DMS153 treated with DMSO at 0.1 percent for 48 hours (cell line): ENCODE data around the gene SKAP1.
A peak's percentile ranks its signal among the peaks of the same experiment; 100 is the strongest.

Source experiments
- DNase-seq: peaks from one replicate; lab custom pipeline; 2025; ENCODE audit not compliant: unreplicated experiment; lab: John Stamatoyannopoulos, UW

Gene SKAP1

GRCh38 chr17:48180842-48181629, 249.0 kb downstream of the SKAP1 start:
- DNase-seq, result no peak

- DNase-seq, result no peak
Measured at GRCh38 chr17:48179071-48179945, 250.7 kb downstream of the SKAP1 start.

- no peak for DNase-seq
Measured at GRCh38 chr17:48178317-48178716, 251.7 kb downstream of the SKAP1 start.

- DNase-seq, result no peak
Measured at GRCh38 chr17:48177816-48178215, 252.2 kb downstream of the SKAP1 start.

- no peak for DNase-seq
Measured at GRCh38 chr17:48176471-48176855, 253.6 kb downstream of the SKAP1 start.

GRCh38 chr17:48175692-48176470, 254.1 kb downstream of the SKAP1 start:
- no peak for DNase-seq

GRCh38 chr17:48174833-48175523, 255.0 kb downstream of the SKAP1 start:
- no peak for DNase-seq

GRCh38 chr17:48173191-48173984, 256.6 kb downstream of the SKAP1 start:
- no peak for DNase-seq

- DNase-seq, result no peak
Measured at GRCh38 chr17:48169926-48170325, 260.1 kb downstream of the SKAP1 start.

GRCh38 chr17:48163809-48164208, 266.2 kb downstream of the SKAP1 start:
- no peak for DNase-seq

- DNase-seq, result no peak
Measured at GRCh38 chr17:48162946-48163506, 267.0 kb downstream of the SKAP1 start.

- no peak for DNase-seq
Measured at GRCh38 chr17:48162306-48162934, 267.6 kb downstream of the SKAP1 start.

GRCh38 chr17:48161127-48161905, 268.7 kb downstream of the SKAP1 start:
- DNase-seq, result no peak

GRCh38 chr17:48160177-48161081, 269.6 kb downstream of the SKAP1 start:
- DNase-seq, result peak; percentile 91

- no peak for DNase-seq
Measured at GRCh38 chr17:48159232-48159631, 270.8 kb downstream of the SKAP1 start.

GRCh38 chr17:48155889-48156611, 274.0 kb downstream of the SKAP1 start:
- DNase-seq, result peak; percentile 20
